ENCODE results near the gene AGMO.

The AGMO gene

GRCh38 chr7:15495170-15495569 lies 66.6 kb downstream of the AGMO start:
- no peaks in the 10 kb centered on the region for H3K4me1 ChIP-seq (ENCODE audit: control insufficient read depth in 1 of 2, insufficient read depth in 2 of 2, low read length in 2 of 2)
- H3K9me3 ChIP-seq (ENCODE audit: control insufficient read depth in 1 of 2, low read length in 2 of 2), result no peaks in the 10 kb centered on the region
- no peaks in the 10 kb centered on the region for H3K27me3 ChIP-seq (ENCODE audit: low read depth, low read length)
- no peak overlapping the region for H3K27ac ChIP-seq (ENCODE audit: low read length)
- no peaks in the 10 kb centered on the region for H3K36me3 ChIP-seq (ENCODE audit: control insufficient read depth in 1 of 2, insufficient read depth in 2 of 2, low read length in 2 of 2)
- no peak overlapping the region for H3K4me3 ChIP-seq (ENCODE audit: low read depth in 1 of 2, low read length in 2 of 2)

GRCh38 chr7:15494711-15495110 lies 67.1 kb downstream of the AGMO start:
- H3K4me3 ChIP-seq (ENCODE audit: low read depth in 1 of 2, low read length in 2 of 2), result no peak overlapping the region
- no peaks in the 10 kb centered on the region for H3K9me3 ChIP-seq (ENCODE audit: control insufficient read depth in 1 of 2, low read length in 2 of 2)

GRCh38 chr7:15491361-15491760 lies 70.5 kb downstream of the AGMO start:
- H3K4me3 ChIP-seq (ENCODE audit: low read depth in 1 of 2, low read length in 2 of 2), result no peak overlapping the region
- H3K27me3 ChIP-seq (ENCODE audit: low read depth, low read length), result no peaks in the 10 kb centered on the region
- H3K36me3 ChIP-seq (ENCODE audit: control insufficient read depth in 1 of 2, insufficient read depth in 2 of 2, low read length in 2 of 2), result no peaks in the 10 kb centered on the region
- H3K9me3 ChIP-seq (ENCODE audit: control insufficient read depth in 1 of 2, low read length in 2 of 2), result no peaks in the 10 kb centered on the region
- peaks cover 0 to 6% of the 10 kb centered on the region in 2 donors for H3K4me1 ChIP-seq (ENCODE audit: control insufficient read depth in 1 of 2, insufficient read depth in 2 of 2, low read length in 2 of 2)
- no peak overlapping the region for H3K27ac ChIP-seq (ENCODE audit: low read length)

More at GRCh38 chr7:15494711-15495110, 67.1 kb downstream of the AGMO start:
- Histone ChIP-seq H3K27ac (ENCODE audit: low read length) (no peak overlapping the region), H3K27me3 (ENCODE audit: low read depth, low read length) (no peaks in the 10 kb centered on the region), H3K36me3 (ENCODE audit: control insufficient read depth in 1 of 2, insufficient read depth in 2 of 2, low read length in 2 of 2) (no peaks in the 10 kb centered on the region), H3K4me1 (ENCODE audit: control insufficient read depth in 1 of 2, insufficient read depth in 2 of 2, low read length in 2 of 2) (no peaks in the 10 kb centered on the region)

GRCh38 chr7:15490291-15490690 lies 71.5 kb downstream of the AGMO start:
- Histone ChIP-seq H3K4me3 (ENCODE audit: low read depth in 1 of 2, low read length in 2 of 2) (no peak overlapping the region), H3K27ac (ENCODE audit: low read length) (no peak overlapping the region)

GRCh38 chr7:15489861-15490260 lies 72.0 kb downstream of the AGMO start:
- no peak overlapping the region for H3K27ac ChIP-seq (ENCODE audit: low read length)
- H3K27me3 ChIP-seq (ENCODE audit: low read depth, low read length), result no peaks in the 10 kb centered on the region
- no peaks in the 10 kb centered on the region for H3K36me3 ChIP-seq (ENCODE audit: control insufficient read depth in 1 of 2, insufficient read depth in 2 of 2, low read length in 2 of 2)
- no peak overlapping the region for H3K4me3 ChIP-seq (ENCODE audit: low read depth in 1 of 2, low read length in 2 of 2)
- peaks cover 0 to 6% of the 10 kb centered on the region in 2 donors for H3K4me1 ChIP-seq (ENCODE audit: control insufficient read depth in 1 of 2, insufficient read depth in 2 of 2, low read length in 2 of 2)
- no peaks in the 10 kb centered on the region for H3K9me3 ChIP-seq (ENCODE audit: control insufficient read depth in 1 of 2, low read length in 2 of 2)

More at GRCh38 chr7:15490291-15490690, 71.5 kb downstream of the AGMO start:
- H3K4me1 ChIP-seq (ENCODE audit: control insufficient read depth in 1 of 2, insufficient read depth in 2 of 2, low read length in 2 of 2), result peaks cover 0 to 6% of the 10 kb centered on the region in 2 donors
- H3K36me3 ChIP-seq (ENCODE audit: control insufficient read depth in 1 of 2, insufficient read depth in 2 of 2, low read length in 2 of 2), result no peaks in the 10 kb centered on the region
- H3K27me3 ChIP-seq (ENCODE audit: low read depth, low read length), result no peaks in the 10 kb centered on the region
- no peaks in the 10 kb centered on the region for H3K9me3 ChIP-seq (ENCODE audit: control insufficient read depth in 1 of 2, low read length in 2 of 2)

- no peak overlapping the region for H3K27ac ChIP-seq (ENCODE audit: low read length)
- no peaks in the 10 kb centered on the region for H3K27me3 ChIP-seq (ENCODE audit: low read depth, low read length)
- peaks cover 0 to 6% of the 10 kb centered on the region in 2 donors for H3K4me1 ChIP-seq (ENCODE audit: control insufficient read depth in 1 of 2, insufficient read depth in 2 of 2, low read length in 2 of 2)
- H3K36me3 ChIP-seq (ENCODE audit: control insufficient read depth in 1 of 2, insufficient read depth in 2 of 2, low read length in 2 of 2), result no peaks in the 10 kb centered on the region
- H3K4me3 ChIP-seq (ENCODE audit: low read depth in 1 of 2, low read length in 2 of 2), result no peak overlapping the region
- no peaks in the 10 kb centered on the region for H3K9me3 ChIP-seq (ENCODE audit: control insufficient read depth in 1 of 2, low read length in 2 of 2)
Measured at GRCh38 chr7:15489383-15489782, 72.4 kb downstream of the AGMO start.

GRCh38 chr7:15488401-15488800 lies 73.4 kb downstream of the AGMO start:
- Histone ChIP-seq H3K36me3 (ENCODE audit: control insufficient read depth in 1 of 2, insufficient read depth in 2 of 2, low read length in 2 of 2) (no peaks in the 10 kb centered on the region), H3K4me1 (ENCODE audit: control insufficient read depth in 1 of 2, insufficient read depth in 2 of 2, low read length in 2 of 2) (peaks cover 0 to 6% of the 10 kb centered on the region in 2 donors), H3K9me3 (ENCODE audit: control insufficient read depth in 1 of 2, low read length in 2 of 2) (no peaks in the 10 kb centered on the region), H3K27me3 (ENCODE audit: low read depth, low read length) (no peaks in the 10 kb centered on the region), H3K4me3 (ENCODE audit: low read depth in 1 of 2, low read length in 2 of 2) (no peak overlapping the region), H3K27ac (ENCODE audit: low read length) (no peak overlapping the region)

- H3K4me1 ChIP-seq (ENCODE audit: control insufficient read depth in 1 of 2, insufficient read depth in 2 of 2, low read length in 2 of 2), result peaks cover 0 to 6% of the 10 kb centered on the region in 2 donors
- no peaks in the 10 kb centered on the region for H3K9me3 ChIP-seq (ENCODE audit: control insufficient read depth in 1 of 2, low read length in 2 of 2)
- H3K36me3 ChIP-seq (ENCODE audit: control insufficient read depth in 1 of 2, insufficient read depth in 2 of 2, low read length in 2 of 2), result no peaks in the 10 kb centered on the region
- H3K27ac ChIP-seq (ENCODE audit: low read length), result no peak overlapping the region
- no peaks in the 10 kb centered on the region for H3K27me3 ChIP-seq (ENCODE audit: low read depth, low read length)
- H3K4me3 ChIP-seq (ENCODE audit: low read depth in 1 of 2, low read length in 2 of 2), result no peak overlapping the region
Measured at GRCh38 chr7:15487896-15488295, 73.9 kb downstream of the AGMO start.

GRCh38 chr7:15485998-15486397 lies 75.8 kb downstream of the AGMO start:
- Histone ChIP-seq H3K27me3 (ENCODE audit: low read depth, low read length) (no peaks in the 10 kb centered on the region), H3K9me3 (ENCODE audit: control insufficient read depth in 1 of 2, low read length in 2 of 2) (no peaks in the 10 kb centered on the region), H3K27ac (ENCODE audit: low read length) (no peak overlapping the region), H3K4me1 (ENCODE audit: control insufficient read depth in 1 of 2, insufficient read depth in 2 of 2, low read length in 2 of 2) (peaks cover 0 to 6% of the 10 kb centered on the region in 2 donors), H3K36me3 (ENCODE audit: control insufficient read depth in 1 of 2, insufficient read depth in 2 of 2, low read length in 2 of 2) (no peaks in the 10 kb centered on the region), H3K4me3 (ENCODE audit: low read depth in 1 of 2, low read length in 2 of 2) (no peak overlapping the region)

- peaks cover 0 to 6% of the 10 kb centered on the region in 2 donors for H3K4me1 ChIP-seq (ENCODE audit: control insufficient read depth in 1 of 2, insufficient read depth in 2 of 2, low read length in 2 of 2)
- no peak overlapping the region for H3K27ac ChIP-seq (ENCODE audit: low read length)
- no peaks in the 10 kb centered on the region for H3K36me3 ChIP-seq (ENCODE audit: control insufficient read depth in 1 of 2, insufficient read depth in 2 of 2, low read length in 2 of 2)
- no peaks in the 10 kb centered on the region for H3K9me3 ChIP-seq (ENCODE audit: control insufficient read depth in 1 of 2, low read length in 2 of 2)
- no peak overlapping the region for H3K4me3 ChIP-seq (ENCODE audit: low read depth in 1 of 2, low read length in 2 of 2)
- H3K27me3 ChIP-seq (ENCODE audit: low read depth, low read length), result no peaks in the 10 kb centered on the region
Measured at GRCh38 chr7:15485431-15485830, 76.4 kb downstream of the AGMO start.

GRCh38 chr7:15481132-15481531 lies 80.7 kb downstream of the AGMO start:
- Histone ChIP-seq H3K4me1 (ENCODE audit: control insufficient read depth in 1 of 2, insufficient read depth in 2 of 2, low read length in 2 of 2) (no peaks in the 10 kb centered on the region), H3K27ac (ENCODE audit: low read length) (no peak overlapping the region), H3K4me3 (ENCODE audit: low read depth in 1 of 2, low read length in 2 of 2) (no peak overlapping the region), H3K27me3 (ENCODE audit: low read depth, low read length) (no peaks in the 10 kb centered on the region), H3K9me3 (ENCODE audit: control insufficient read depth in 1 of 2, low read length in 2 of 2) (no peaks in the 10 kb centered on the region), H3K36me3 (ENCODE audit: control insufficient read depth in 1 of 2, insufficient read depth in 2 of 2, low read length in 2 of 2) (no peaks in the 10 kb centered on the region)

- no peak overlapping the region for H3K27ac ChIP-seq (ENCODE audit: low read length)
- H3K9me3 ChIP-seq (ENCODE audit: control insufficient read depth in 1 of 2, low read length in 2 of 2), result no peaks in the 10 kb centered on the region
- no peaks in the 10 kb centered on the region for H3K27me3 ChIP-seq (ENCODE audit: low read depth, low read length)
Measured at GRCh38 chr7:15478401-15478800, 83.4 kb downstream of the AGMO start.

More at GRCh38 chr7:15478401-15478800, 83.4 kb downstream of the AGMO start:
- H3K36me3 ChIP-seq (ENCODE audit: control insufficient read depth in 1 of 2, insufficient read depth in 2 of 2, low read length in 2 of 2), result no peaks in the 10 kb centered on the region
- H3K4me3 ChIP-seq (ENCODE audit: low read depth in 1 of 2, low read length in 2 of 2), result no peak overlapping the region
- H3K4me1 ChIP-seq (ENCODE audit: control insufficient read depth in 1 of 2, insufficient read depth in 2 of 2, low read length in 2 of 2), result no peaks in the 10 kb centered on the region
